GM12878 (cell line): Measurements from ENCODE around the gene ZDHHC18. TPM values are rescaled to one million over a fixed set of nuclear protein-coding genes. Genes with fewer than 3 reads are reported as not detected.

Source experiments
- ATAC-seq: fragments of 200-7000 bp; cut with Tn5 transposase; 3 replicates; pipeline ENCODE4 v1.9.1; 2020; ENCODE audit warnings: mild to moderate bottlenecking, moderate library complexity
- BruUV-seq: library from RNA; stranded (reverse); fragments of 400-500 nt; replicated peaks from 2 replicates; lab custom pipeline; 2021; lab: Mats Ljungman, UMichigan
- CTCF ChIA-PET: fragments of 300-600 bp; sonication (Branson Sonifier 250); formaldehyde crosslinking; extraction: SDS; loops from one replicate; lab custom pipeline; 2021; ENCODE audit warnings: inconsistent platforms; lab: Yijun Ruan, JAX
- POLR2A ChIA-PET: fragments of 350-600 bp; formaldehyde crosslinking; extraction: SDS; loops from one replicate; lab custom pipeline; 2021; ENCODE audit warnings: inconsistent platforms; lab: Charles Lee
- RAD21 ChIA-PET: fragments of 300-600 bp; sonication (Branson Sonifier 250); formaldehyde crosslinking; loops from one replicate; lab custom pipeline; 2023; ENCODE audit warnings: antibody characterized with exemption; ENCODE audit not compliant: unreplicated experiment; lab: Charles Lee
- SMC1A ChIA-PET: fragments of 300-600 bp; sonication (Branson Sonifier 250); formaldehyde crosslinking; loops from one replicate; lab custom pipeline; 2023; ENCODE audit not compliant: unreplicated experiment, uncharacterized antibody; lab: Charles Lee
- DNase-seq: peaks from one replicate; pipeline ENCODE4 v3.0.0-alpha.2; 2011; ENCODE audit warnings: low read depth, low spot score
- FAIRE-seq: peaks from 3 replicates; lab custom pipeline; 2011; peaks lifted over from hg19 to GRCh38; lab: Jason Lieb, UNC
- H2AFZ ChIP-seq: 2 replicates; pipeline ENCODE4 v1.6.0; 2011; ENCODE audit warnings: low read depth, low read length, control low read depth; ENCODE audit not compliant: control insufficient read depth
- H3K27ac ChIP-seq: 2 replicates; pipeline ENCODE4 v1.5.1; 2011; ENCODE audit warnings: control low read depth; ENCODE audit not compliant: control insufficient read depth, insufficient read depth
- H3K27me3 ChIP-seq, 2 experiments: replicated peaks in 1 of 2; 2 replicates each; pipeline versions ENCODE4 v1.6.0 to v1.6.1; 2011; ENCODE audit warnings: low read length in 1 of 2; ENCODE audit not compliant: control insufficient read depth in 2 of 2, insufficient read depth in 2 of 2
- H3K36me3 ChIP-seq, 2 experiments: 2 replicates each; pipeline ENCODE4 v1.5.1; 2011; ENCODE audit warnings: low read length in 1 of 2; ENCODE audit not compliant: control insufficient read depth in 2 of 2, insufficient read depth in 2 of 2
- H3K4me1 ChIP-seq: 2 replicates; pipeline ENCODE4 v1.6.1; 2011; ENCODE audit warnings: mild to moderate bottlenecking, low read length, moderate library complexity, mixed read lengths; ENCODE audit not compliant: control insufficient read depth, insufficient read depth
- H3K4me2 ChIP-seq: 2 replicates; pipeline ENCODE4 v1.6.0; 2011; ENCODE audit warnings: control low read depth; ENCODE audit not compliant: control insufficient read depth, insufficient read depth
- H3K4me3 ChIP-seq: fragments of 200-600 bp; sonication (generic); 2 replicates; pipeline ENCODE4 v1.5.1; 2016
- H3K79me2 ChIP-seq: 2 replicates; pipeline ENCODE4 v1.6.0; 2011; ENCODE audit warnings: low read length; ENCODE audit not compliant: control insufficient read depth, insufficient read depth
- H3K9ac ChIP-seq: 2 replicates; pipeline ENCODE4 v1.8.0; 2011; ENCODE audit warnings: low read length, control low read depth, mixed read lengths; ENCODE audit not compliant: control insufficient read depth, insufficient read depth
- H3K9me3 ChIP-seq: replicated peaks from 3 replicates; pipeline ENCODE4 v1.5.1; 2011; ENCODE audit warnings: mild to moderate bottlenecking, low read length; ENCODE audit not compliant: control insufficient read depth, insufficient read depth
- H4K20me1 ChIP-seq: 2 replicates; pipeline ENCODE4 v1.6.0; 2011; ENCODE audit not compliant: control insufficient read depth, insufficient read depth
- ATF2 ChIP-seq: IDR thresholded peaks from 2 replicates; pipeline ENCODE4 v1.6.1; 2012; ENCODE audit warnings: low read length, inconsistent platforms
- EP300 ChIP-seq, 2 experiments: fragments of 150-350 bp in 1 of 2; IDR thresholded peaks; 2 replicates each; pipeline ENCODE4 v1.6.1; 2011 to 2012; ENCODE audit warnings: low read depth in 2 of 2, low read length in 2 of 2, borderline replicate concordance in 1 of 2, improper control_type of control experiment in 1 of 2, inconsistent platforms in 1 of 2; ENCODE audit not compliant: control insufficient read depth in 1 of 2
- GABPA ChIP-seq: IDR thresholded peaks from 2 replicates; pipeline ENCODE4 v1.6.1; 2014; ENCODE audit warnings: antibody characterized with exemption, low read depth, mild to moderate bottlenecking, inconsistent platforms
- HDAC6 ChIP-seq: fragments of 200-600 bp; sonication (generic); IDR thresholded peaks from one replicate; pipeline ENCODE4 v1.8.0; 2017; ENCODE audit warnings: antibody characterized with exemption; ENCODE audit not compliant: unreplicated experiment
- IKZF2 ChIP-seq, 2 experiments: fragments of 450-650 bp; IDR thresholded peaks; 2 replicates each; pipeline ENCODE4 v1.6.1; 2017; ENCODE audit warnings: mild to moderate bottlenecking in 2 of 2, moderate library complexity in 2 of 2
- JUNB ChIP-seq: IDR thresholded peaks from 2 replicates; pipeline ENCODE4 v1.6.1; 2016; ENCODE audit warnings: antibody characterized with exemption, mild to moderate bottlenecking
- MXI1 ChIP-seq: fragments of 150-350 bp; IDR thresholded peaks from 2 replicates; pipeline ENCODE4 v1.6.1; 2011; ENCODE audit warnings: low read depth, mild to moderate bottlenecking, inconsistent platforms, low read length, improper control_type of control experiment
- PML ChIP-seq: IDR thresholded peaks from 2 replicates; pipeline ENCODE4 v1.6.1; 2012; ENCODE audit warnings: low read length, inconsistent platforms
- RBBP5 ChIP-seq: fragments of 200-600 bp; sonication (generic); conservative IDR thresholded peaks from 2 replicates; pipeline ENCODE4 v1.6.1; 2016
- SIX5 ChIP-seq: IDR thresholded peaks from 2 replicates; pipeline ENCODE4 v1.6.1; 2011; ENCODE audit warnings: mild to moderate bottlenecking, low read depth, low read length, moderate library complexity; ENCODE audit not compliant: severe bottlenecking
- SP1 ChIP-seq: IDR thresholded peaks from one replicate; pipeline ENCODE4 v1.6.1; 2011; ENCODE audit warnings: low read depth, low read length
- SUPT20H ChIP-seq: IDR thresholded peaks from 2 replicates; pipeline ENCODE4 v1.6.1; 2011; ENCODE audit warnings: low read depth, mild to moderate bottlenecking, low read length, moderate library complexity, borderline replicate concordance; ENCODE audit not compliant: control insufficient read depth
- ZBED1 ChIP-seq: IDR thresholded peaks from 2 replicates; pipeline ENCODE4 v1.6.1; 2016; ENCODE audit warnings: borderline replicate concordance
- WGBS: methylation state at CpG from one replicate; pipeline ENCODE4 v1.1.6; 2016; ENCODE audit warnings: low lambda C conversion rate; ENCODE audit not compliant: insufficient replicate concordance, insufficient coverage; ENCODE audit errors: missing lambda C conversion rate; 5-methylcytosine and 5-hydroxymethylcytosine counted together
- in situ Hi-C: fragments of 300-500 bp; cut with MboI; formaldehyde crosslinking; loops from 9 replicates; pipeline ENCODE4 v1.14.3; 2018; ENCODE audit warnings: mixed read lengths
- intact Hi-C: fragments of 100-400 bp; cut with micrococcal nuclease; formaldehyde crosslinking; loops from one replicate; pipeline ENCODE4 v1.14.2; 2022; ENCODE audit not compliant: unreplicated experiment
- polyA plus RNA-seq, 11 experiments: library from polyadenylated mRNA; depleted of rRNA in 4 of 11; unstranded in 6 of 11; stranded (reverse) in 5 of 11; fragments of >200 nt; fragmentation: Nextera tagmentation in 4 of 11; fragmentation: Illumina TruSeq in 1 of 11; extraction: Ambion mirVana in 4 of 11; extraction: Trizol in 1 of 11; gene quantifications; 1 replicate in 1 of 11; 2 replicates in 10 of 11; pipeline versions ENCODE4 v1.2.1 to v1.2.3, GENCODE V29; 2011 to 2016; ENCODE audit warnings: inconsistent platforms in 2 of 11, missing spikeins in 2 of 11, low read depth in 1 of 11
- total RNA-seq, 4 experiments: library from RNA; depleted of rRNA in 3 of 4; stranded (reverse); fragments of >200 nt in 3 of 4; fragmentation: Illumina TruSeq in 1 of 4; extraction: Trizol in 1 of 4; gene quantifications; 2 replicates each; pipeline versions ENCODE4 v1.2.1 to v1.2.3, GENCODE V29; 2013 to 2021

The ZDHHC18 gene
- total and polyA plus RNA-seq, 10 of the 15 experiments (the other 5 are each of a cell fraction or from before 2014, with no cell fraction given): 0.40 to 81.2 (median 21.3) TPM

GRCh38 chr1:26791148-26791547 lies 35.3 kb upstream of the ZDHHC18 start:
- TF ChIP-seq EP300 (IDR thresholded peaks at IDR 0.05; ENCODE audit: borderline replicate concordance in 1 of 2, control insufficient read depth in 1 of 2, low read depth in 2 of 2, low read length in 2 of 2): no peak
- no peak for TF ChIP-seq SP1
- TF ChIP-seq ATF2: no peak
- TF ChIP-seq PML: no peak
- no peak for TF ChIP-seq JUNB
- TF ChIP-seq RBBP5: no peak
- no peak for TF ChIP-seq SIX5
- TF ChIP-seq HDAC6: no peak
- TF ChIP-seq ZBED1: no peak
- no peak for TF ChIP-seq SUPT20H
- TF ChIP-seq GABPA: no peak
- TF ChIP-seq MXI1: no peak
- no peak for TF ChIP-seq IKZF2 (IDR thresholded peaks at IDR 0.05)
- 77% methylated on average over 6 of the region's 6 CpGs for WGBS
- Histone ChIP-seq H4K20me1 (no peaks in the 10 kb centered on the region), H3K27me3 (no peaks in the 10 kb centered on the region), H3K36me3 (peaks cover 2% of the 10 kb centered on the region in 2 experiments; a peak in 3 of 4 replicates), H3K4me1 (peaks cover 32% of the 10 kb centered on the region), H3K79me2 (peaks cover 23% of the 10 kb centered on the region), H3K27ac (peak overlapping the region; percentile 99), H2AFZ (no peak overlapping the region), H3K4me3 (no peak overlapping the region), H3K9ac (peak overlapping the region; percentile 35), H3K9me3 (no peaks in the 10 kb centered on the region), H3K4me2 (peak overlapping the region; percentile 67)
- RAD21 ChIA-PET: interaction anchor here (0.7 to 6.4 kb wide), 23 partner anchors 10 to 291 kb away, joined by 3 to 262 read pairs (median 9); partner anchors contain the start of gene GPN2
- in situ Hi-C loops (no loop called here), intact Hi-C loops (loop anchor here (5.0 kb wide), 1 partner anchor 86 kb away; no protein-coding TSS in a partner anchor)
- DNase-seq: no peak
- FAIRE-seq: no peak
- POLR2A ChIA-PET: interaction anchor here (0.5 to 5.1 kb wide), 9 partner anchors 9 to 209 kb away, joined by 3 to 69 read pairs (median 6); partner anchors contain the start of gene ARID1A
- no peak for ATAC-seq
- CTCF ChIA-PET: interaction anchor here (0.8 to 7.6 kb wide), 30 partner anchors 9 to 252 kb away, joined by 3 to 450 read pairs (median 14); no protein-coding TSS in a partner anchor
- no TSS peak for BruUV-seq
- SMC1A ChIA-PET: interaction anchor here (0.6 to 9.3 kb wide), 19 partner anchors 9 to 197 kb away, joined by 3 to 268 read pairs (median 9); no protein-coding TSS in a partner anchor
